ENCODE data around the gene TBC1D14. TPM values are rescaled to one million over a fixed set of nuclear protein-coding genes. Genes with fewer than 3 reads are reported as not detected.

The TBC1D14 gene
- total RNA-seq, 1 donor from 2014 or later, result 33.2 TPM

- no peak overlapping the region for H3K27ac Mint-ChIP-seq (ENCODE audit: unreplicated experiment)
- H3K27me3 Mint-ChIP-seq (ENCODE audit: unreplicated experiment), result no peaks in the 10 kb centered on the region
- peaks cover 17% of the 10 kb centered on the region for H3K4me1 Mint-ChIP-seq (ENCODE audit: unreplicated experiment)
- no peaks in the 10 kb centered on the region for H3K9me3 Mint-ChIP-seq (ENCODE audit: unreplicated experiment)
- peak; percentile 66 for DNase-seq (ENCODE audit: extremely low spot score, unreplicated experiment)
- no peaks in the 10 kb centered on the region for H3K36me3 Mint-ChIP-seq (ENCODE audit: unreplicated experiment)
- no peak overlapping the region for H3K4me3 Mint-ChIP-seq (ENCODE audit: unreplicated experiment)
- TF ChIP-seq CTCF (IDR thresholded peaks at IDR 0.05), result no peak
These were observed 51.2 kb downstream of the TBC1D14 start for GRCh38 chr4:6960628-6961412.

GRCh38 chr4:6961496-6962210 lies 52.0 kb downstream of the TBC1D14 start:
- no peak for TF ChIP-seq CTCF (IDR thresholded peaks at IDR 0.05)
- Mint-ChIP-seq H3K4me1 (ENCODE audit: unreplicated experiment) (peaks cover 11% of the 10 kb centered on the region), H3K36me3 (ENCODE audit: unreplicated experiment) (no peaks in the 10 kb centered on the region), H3K27me3 (ENCODE audit: unreplicated experiment) (no peaks in the 10 kb centered on the region), H3K27ac (ENCODE audit: unreplicated experiment) (no peak overlapping the region), H3K9me3 (ENCODE audit: unreplicated experiment) (no peaks in the 10 kb centered on the region), H3K4me3 (ENCODE audit: unreplicated experiment) (no peak overlapping the region)
- DNase-seq (ENCODE audit: extremely low spot score, unreplicated experiment), result peak; percentile 76

- Mint-ChIP-seq H3K27me3 (ENCODE audit: unreplicated experiment) (no peaks in the 10 kb centered on the region), H3K27ac (ENCODE audit: unreplicated experiment) (no peak overlapping the region), H3K4me3 (ENCODE audit: unreplicated experiment) (no peak overlapping the region), H3K36me3 (ENCODE audit: unreplicated experiment) (no peaks in the 10 kb centered on the region), H3K4me1 (ENCODE audit: unreplicated experiment) (peaks cover 4% of the 10 kb centered on the region), H3K9me3 (ENCODE audit: unreplicated experiment) (no peaks in the 10 kb centered on the region)
- no peak for TF ChIP-seq CTCF (IDR thresholded peaks at IDR 0.05)
- peak; percentile 81 for DNase-seq (ENCODE audit: extremely low spot score, unreplicated experiment)
These were observed 52.8 kb downstream of the TBC1D14 start for GRCh38 chr4:6962211-6963041.

GRCh38 chr4:6963139-6963611 lies 53.5 kb downstream of the TBC1D14 start:
- no peak for TF ChIP-seq CTCF (IDR thresholded peaks at IDR 0.05)
- Mint-ChIP-seq H3K4me1 (ENCODE audit: unreplicated experiment) (no peaks in the 10 kb centered on the region), H3K27ac (ENCODE audit: unreplicated experiment) (no peak overlapping the region), H3K27me3 (ENCODE audit: unreplicated experiment) (no peaks in the 10 kb centered on the region), H3K9me3 (ENCODE audit: unreplicated experiment) (no peaks in the 10 kb centered on the region), H3K36me3 (ENCODE audit: unreplicated experiment) (peaks cover 2% of the 10 kb centered on the region), H3K4me3 (ENCODE audit: unreplicated experiment) (no peak overlapping the region)
- DNase-seq (ENCODE audit: extremely low spot score, unreplicated experiment), result no peak

All from osteocyte (in vitro differentiated cells).